ENCODE data around the gene IRAK3. TPM values are rescaled to one million over a fixed set of nuclear protein-coding genes. Genes with fewer than 3 reads are reported as not detected.
"Not testable (repeated sequence)": the region's sequence is repeated elsewhere in the genome, so short reads cannot be mapped to it uniquely, and the experiment has no call there.

IRAK3 gene
- polyA plus RNA-seq, 1 donor = 3.4 TPM

GRCh38 chr12:66236282-66236675 is 47.3 kb downstream of the IRAK3 start:
- whole genome bisulfite sequencing (ENCODE audit: insufficient coverage, low lambda C conversion rate) = no CpG with 5 or more reads among the region's 4 CpGs
- not testable (repeated sequence) for H3K9me3 ChIP-seq (ENCODE audit: control insufficient read depth, low read depth, low read length); H3K4me3 ChIP-seq (ENCODE audit: low read length); H3K27ac ChIP-seq (ENCODE audit: low read length); H3K4me1 ChIP-seq (ENCODE audit: control insufficient read depth, insufficient read depth, low read length); H3K36me3 ChIP-seq (ENCODE audit: control insufficient read depth, insufficient read depth, low read length); DNase-seq
- H3K27me3 ChIP-seq (ENCODE audit: control insufficient read depth, insufficient read depth, low read length) = peaks cover 17% of the 10 kb centered on the region

DNA sequence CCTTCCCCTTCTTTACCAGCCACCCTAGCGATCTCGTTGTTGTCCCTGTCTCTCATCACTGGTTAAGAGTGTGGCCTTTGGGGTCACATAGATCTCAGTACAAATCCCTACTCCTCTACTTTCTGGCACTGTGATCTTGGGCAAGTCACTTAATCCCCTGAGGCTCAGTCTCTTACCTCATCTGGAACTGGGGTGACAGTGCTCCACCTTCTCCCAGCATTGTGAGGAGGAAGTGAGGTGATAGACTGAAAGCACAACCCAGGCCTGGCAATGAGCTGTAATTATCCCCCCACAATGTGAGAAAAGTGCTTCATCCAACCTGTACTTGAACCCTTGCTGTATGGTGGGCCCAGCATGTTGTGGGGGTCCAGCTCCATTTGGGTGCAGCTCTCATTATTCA is 48.0 kb downstream of the IRAK3 start:
- Histone ChIP-seq H3K36me3 (ENCODE audit: control insufficient read depth, insufficient read depth, low read length) (no peaks in the 10 kb centered on the region), H3K4me1 (ENCODE audit: control insufficient read depth, insufficient read depth, low read length) (no peaks in the 10 kb centered on the region), H3K27ac (ENCODE audit: low read length) (no peak overlapping the region), H3K27me3 (ENCODE audit: control insufficient read depth, insufficient read depth, low read length) (peaks cover 17% of the 10 kb centered on the region), H3K9me3 (ENCODE audit: control insufficient read depth, low read depth, low read length) (no peaks in the 10 kb centered on the region), H3K4me3 (ENCODE audit: low read length) (no peak overlapping the region)
- no peak for DNase-seq
- WGBS (ENCODE audit: insufficient coverage, low lambda C conversion rate) = no CpG with 5 or more reads among the region's 2 CpGs

DNA sequence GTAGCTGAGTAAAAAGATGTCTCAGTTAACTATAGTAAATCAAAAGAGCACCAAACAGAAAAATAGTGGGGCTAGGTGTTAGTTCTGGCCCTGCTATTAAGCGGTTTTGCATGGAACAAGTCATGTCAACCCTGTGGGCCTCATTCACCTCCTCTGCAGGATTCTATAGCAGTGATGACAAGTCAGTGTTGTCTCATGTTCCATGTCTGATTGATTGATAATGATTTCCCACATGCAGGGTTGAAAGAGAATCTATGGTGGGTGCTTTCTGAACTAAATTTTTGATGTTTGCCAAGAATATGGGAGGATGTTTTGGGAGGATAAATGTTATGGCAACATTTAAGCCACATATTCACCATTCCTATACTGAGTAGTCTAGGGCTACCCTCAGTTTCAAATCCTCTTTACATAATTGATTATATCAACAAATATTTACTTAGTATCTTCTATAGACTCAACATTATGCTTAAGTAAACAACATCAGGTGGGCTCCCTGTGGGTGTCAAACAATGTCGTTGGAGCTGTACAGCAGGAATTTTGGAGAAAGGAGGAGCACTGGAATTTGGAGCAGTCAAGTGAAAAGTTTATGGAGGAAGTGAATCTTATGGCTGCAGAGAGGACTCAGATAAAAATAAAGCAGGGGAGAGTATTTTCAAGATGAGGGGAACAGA is 48.6 kb downstream of the IRAK3 start:
- Histone ChIP-seq H3K4me1 (ENCODE audit: control insufficient read depth, insufficient read depth, low read length) (no peaks in the 10 kb centered on the region), H3K36me3 (ENCODE audit: control insufficient read depth, insufficient read depth, low read length) (no peaks in the 10 kb centered on the region), H3K9me3 (ENCODE audit: control insufficient read depth, low read depth, low read length) (no peaks in the 10 kb centered on the region), H3K4me3 (ENCODE audit: low read length) (no peak overlapping the region), H3K27ac (ENCODE audit: low read length) (no peak overlapping the region), H3K27me3 (ENCODE audit: control insufficient read depth, insufficient read depth, low read length) (peaks cover 17% of the 10 kb centered on the region)
- DNase-seq = no peak
- no CpG with 5 or more reads among the region's 2 CpGs for WGBS (ENCODE audit: insufficient coverage, low lambda C conversion rate)

DNA sequence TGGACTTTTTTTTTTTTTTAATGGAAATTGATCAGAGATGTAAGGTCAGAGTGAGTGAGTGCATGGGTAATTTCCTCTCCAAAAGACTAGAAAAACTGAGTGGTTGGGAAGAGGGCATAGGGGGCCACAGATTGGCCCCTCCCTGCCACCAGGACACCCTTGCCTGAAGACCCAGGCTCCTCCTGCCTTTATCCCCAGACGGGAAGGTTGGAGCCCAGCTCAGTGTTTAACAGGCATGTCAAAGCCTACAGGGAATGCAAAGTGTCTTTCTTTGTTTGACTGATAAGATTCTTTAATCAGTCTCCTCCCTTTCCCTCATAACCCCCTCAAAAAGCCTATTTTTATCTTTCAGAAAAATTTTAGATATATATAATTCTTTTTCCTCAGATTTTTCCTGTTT is 50.3 kb downstream of the IRAK3 start:
- no CpG with 5 or more reads among the region's 1 CpG for WGBS (ENCODE audit: insufficient coverage, low lambda C conversion rate)
- H3K4me1 ChIP-seq (ENCODE audit: control insufficient read depth, insufficient read depth, low read length) = no peaks in the 10 kb centered on the region
- no peaks in the 10 kb centered on the region for H3K9me3 ChIP-seq (ENCODE audit: control insufficient read depth, low read depth, low read length)
- H3K4me3 ChIP-seq (ENCODE audit: low read length) = no peak overlapping the region
- DNase-seq = no peak
- H3K27ac ChIP-seq (ENCODE audit: low read length) = no peak overlapping the region
- H3K36me3 ChIP-seq (ENCODE audit: control insufficient read depth, insufficient read depth, low read length) = no peaks in the 10 kb centered on the region
- peaks cover 19% of the 10 kb centered on the region for H3K27me3 ChIP-seq (ENCODE audit: control insufficient read depth, insufficient read depth, low read length)

GRCh38 chr12:66240096-66240820 is 51.2 kb downstream of the IRAK3 start:
- peaks cover 19% of the 10 kb centered on the region for H3K27me3 ChIP-seq (ENCODE audit: control insufficient read depth, insufficient read depth, low read length)
- WGBS (ENCODE audit: insufficient coverage, low lambda C conversion rate) = no CpG with 5 or more reads among the region's 7 CpGs
- no peaks in the 10 kb centered on the region for H3K36me3 ChIP-seq (ENCODE audit: control insufficient read depth, insufficient read depth, low read length)
- no peak for DNase-seq
- no peaks in the 10 kb centered on the region for H3K4me1 ChIP-seq (ENCODE audit: control insufficient read depth, insufficient read depth, low read length)
- H3K27ac ChIP-seq (ENCODE audit: low read length) = no peak overlapping the region
- no peak overlapping the region for H3K4me3 ChIP-seq (ENCODE audit: low read length)
- no peaks in the 10 kb centered on the region for H3K9me3 ChIP-seq (ENCODE audit: control insufficient read depth, low read depth, low read length)

DNA sequence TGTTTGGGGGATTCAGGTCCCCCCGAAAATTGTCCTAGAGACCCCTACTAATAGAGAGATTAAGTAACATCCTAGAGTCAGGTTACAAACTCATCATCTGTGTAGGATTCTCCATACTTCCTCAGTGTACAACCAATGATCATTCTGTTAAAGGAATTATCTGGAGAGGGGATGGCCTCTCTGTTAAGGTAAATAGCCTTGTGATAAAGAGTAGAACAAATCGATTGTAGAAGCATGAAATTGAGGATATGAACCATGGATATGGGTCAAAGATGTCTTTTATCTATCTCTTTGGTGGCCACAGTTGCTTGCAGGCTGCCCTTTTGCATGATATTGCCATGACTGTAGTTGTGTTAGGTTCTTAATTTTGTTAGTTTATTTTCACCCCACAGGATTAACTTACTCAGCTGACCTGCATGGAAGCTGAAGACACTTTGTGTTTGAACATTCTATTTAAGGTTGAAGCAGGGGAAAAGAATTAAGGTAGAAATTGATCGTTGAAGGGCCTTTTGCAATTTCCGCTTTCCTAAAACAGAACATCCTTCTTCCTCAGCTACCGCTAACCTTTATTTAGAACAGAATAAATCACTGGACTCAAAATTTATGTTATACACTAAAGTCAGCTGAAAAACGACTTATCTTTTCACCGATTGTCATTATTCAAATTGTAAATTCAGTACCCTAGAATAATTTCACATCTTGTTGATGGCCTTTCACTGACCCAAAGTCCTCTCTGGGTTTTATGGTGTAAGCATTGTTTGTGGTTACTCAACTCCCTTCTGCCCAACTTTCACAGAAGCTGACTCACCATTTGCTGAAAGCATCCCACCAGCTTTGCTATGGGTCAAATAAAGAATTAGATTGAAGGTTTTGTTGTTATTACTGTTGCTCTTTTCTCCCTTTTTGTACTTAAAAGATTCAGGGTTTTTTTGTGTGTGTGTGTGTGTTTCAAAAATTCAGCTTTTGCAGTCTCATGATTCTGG is 52.3 kb downstream of the IRAK3 start:
- no peak overlapping the region for H3K27ac ChIP-seq (ENCODE audit: low read length)
- H3K4me1 ChIP-seq (ENCODE audit: control insufficient read depth, insufficient read depth, low read length) = no peaks in the 10 kb centered on the region
- WGBS (ENCODE audit: insufficient coverage, low lambda C conversion rate) = 100% methylated on average over 3 of the region's 7 CpGs
- H3K27me3 ChIP-seq (ENCODE audit: control insufficient read depth, insufficient read depth, low read length) = peaks cover 14% of the 10 kb centered on the region
- no peaks in the 10 kb centered on the region for H3K36me3 ChIP-seq (ENCODE audit: control insufficient read depth, insufficient read depth, low read length)
- no peaks in the 10 kb centered on the region for H3K9me3 ChIP-seq (ENCODE audit: control insufficient read depth, low read depth, low read length)
- DNase-seq = no peak
- no peak overlapping the region for H3K4me3 ChIP-seq (ENCODE audit: low read length)

GRCh38 chr12:66242311-66242710 is 53.3 kb downstream of the IRAK3 start:
- Histone ChIP-seq H3K9me3 (ENCODE audit: control insufficient read depth, low read depth, low read length) (no peaks in the 10 kb centered on the region), H3K27ac (ENCODE audit: low read length) (no peak overlapping the region), H3K4me1 (ENCODE audit: control insufficient read depth, insufficient read depth, low read length) (no peaks in the 10 kb centered on the region), H3K27me3 (ENCODE audit: control insufficient read depth, insufficient read depth, low read length) (peaks cover 10% of the 10 kb centered on the region), H3K4me3 (ENCODE audit: low read length) (no peak overlapping the region), H3K36me3 (ENCODE audit: control insufficient read depth, insufficient read depth, low read length) (no peaks in the 10 kb centered on the region)
- no CpG with 5 or more reads among the region's 2 CpGs for WGBS (ENCODE audit: insufficient coverage, low lambda C conversion rate)
- DNase-seq = no peak

- Histone ChIP-seq H3K27ac (ENCODE audit: low read length) (no peak overlapping the region), H3K4me1 (ENCODE audit: control insufficient read depth, insufficient read depth, low read length) (no peaks in the 10 kb centered on the region), H3K27me3 (ENCODE audit: control insufficient read depth, insufficient read depth, low read length) (peaks cover 2% of the 10 kb centered on the region), H3K36me3 (ENCODE audit: control insufficient read depth, insufficient read depth, low read length) (no peaks in the 10 kb centered on the region), H3K9me3 (ENCODE audit: control insufficient read depth, low read depth, low read length) (no peaks in the 10 kb centered on the region), H3K4me3 (ENCODE audit: low read length) (no peak overlapping the region)
- WGBS (ENCODE audit: insufficient coverage, low lambda C conversion rate) = no CpG with 5 or more reads among the region's 2 CpGs
- DNase-seq = no peak
These were observed 54.9 kb downstream of the IRAK3 start for GRCh38 chr12:66243911-66244310.

DNA sequence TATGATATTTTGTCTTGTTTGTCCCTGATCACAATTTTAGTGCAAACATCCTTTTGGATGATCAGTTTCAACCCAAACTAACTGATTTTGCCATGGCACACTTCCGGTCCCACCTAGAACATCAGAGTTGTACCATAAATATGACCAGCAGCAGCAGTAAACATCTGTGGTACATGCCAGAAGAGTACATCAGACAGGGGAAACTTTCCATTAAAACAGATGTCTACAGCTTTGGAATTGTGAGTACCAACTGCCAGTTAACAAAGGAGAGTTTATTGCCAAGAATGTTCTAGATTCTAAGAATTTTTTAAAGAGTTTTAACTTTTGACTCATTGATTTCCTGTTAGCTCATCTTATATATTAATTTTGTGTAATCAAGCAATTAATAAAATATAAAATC is 55.4 kb downstream of the IRAK3 start:
- H3K4me3 ChIP-seq (ENCODE audit: low read length) = no peak overlapping the region
- DNase-seq = no peak
- WGBS (ENCODE audit: insufficient coverage, low lambda C conversion rate) = no CpG with 5 or more reads among the region's 1 CpG
- no peaks in the 10 kb centered on the region for H3K4me1 ChIP-seq (ENCODE audit: control insufficient read depth, insufficient read depth, low read length)
- no peaks in the 10 kb centered on the region for H3K9me3 ChIP-seq (ENCODE audit: control insufficient read depth, low read depth, low read length)
- peaks cover 2% of the 10 kb centered on the region for H3K27me3 ChIP-seq (ENCODE audit: control insufficient read depth, insufficient read depth, low read length)
- no peak overlapping the region for H3K27ac ChIP-seq (ENCODE audit: low read length)
- H3K36me3 ChIP-seq (ENCODE audit: control insufficient read depth, insufficient read depth, low read length) = no peaks in the 10 kb centered on the region

DNA sequence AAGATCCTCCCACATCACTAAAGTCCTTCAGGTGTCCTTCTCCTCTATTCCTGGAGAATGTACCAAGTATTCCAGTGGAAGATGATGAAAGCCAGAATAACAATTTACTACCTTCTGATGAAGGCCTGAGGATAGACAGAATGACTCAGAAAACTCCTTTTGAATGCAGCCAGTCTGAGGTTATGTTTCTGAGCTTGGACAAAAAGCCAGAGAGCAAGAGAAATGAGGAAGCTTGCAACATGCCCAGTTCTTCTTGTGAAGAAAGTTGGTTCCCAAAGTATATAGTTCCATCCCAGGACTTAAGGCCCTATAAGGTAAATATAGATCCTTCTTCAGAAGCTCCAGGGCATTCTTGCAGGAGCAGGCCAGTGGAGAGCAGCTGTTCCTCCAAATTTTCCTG is 58.7 kb downstream of the IRAK3 start:
- Histone ChIP-seq H3K36me3 (ENCODE audit: control insufficient read depth, insufficient read depth, low read length) (no peaks in the 10 kb centered on the region), H3K27me3 (ENCODE audit: control insufficient read depth, insufficient read depth, low read length) (peaks cover 7% of the 10 kb centered on the region), H3K4me3 (ENCODE audit: low read length) (no peak overlapping the region), H3K4me1 (ENCODE audit: control insufficient read depth, insufficient read depth, low read length) (no peaks in the 10 kb centered on the region), H3K9me3 (ENCODE audit: control insufficient read depth, low read depth, low read length) (no peaks in the 10 kb centered on the region), H3K27ac (ENCODE audit: low read length) (no peak overlapping the region)
- no peak for DNase-seq

Measured in large intestine (tissue), 3 donors.